HG02973 (cell line): ENCODE results near the gene SAMD5.

Experiments used
- ATAC-seq: cut with Tn5 transposase; IDR thresholded peaks from one replicate; pipeline ENCODE4 v1.9.1; 2021; ENCODE audit warnings: moderate library complexity; ENCODE audit not compliant: unreplicated experiment

Gene SAMD5

GRCh38 chr6:147564556-147564955 lies 56.1 kb downstream of the SAMD5 start:
- no peak for ATAC-seq

- no peak for ATAC-seq
Measured at GRCh38 chr6:147566244-147566898, 57.9 kb downstream of the SAMD5 start.

- no peak for ATAC-seq
Measured at GRCh38 chr6:147567141-147567805, 58.8 kb downstream of the SAMD5 start.

GRCh38 chr6:147569788-147570187 lies 61.3 kb downstream of the SAMD5 start:
- no peak for ATAC-seq

GRCh38 chr6:147570681-147571080 lies 62.2 kb downstream of the SAMD5 start:
- ATAC-seq, result no peak

GRCh38 chr6:147577488-147577887 lies 69.0 kb downstream of the SAMD5 start:
- no peak for ATAC-seq

- no peak for ATAC-seq
Measured at GRCh38 chr6:147578159-147578558, 69.7 kb downstream of the SAMD5 start.

- no peak for ATAC-seq
Measured at GRCh38 chr6:147578883-147579282, 70.4 kb downstream of the SAMD5 start.

GRCh38 chr6:147579667-147580066 lies 71.2 kb downstream of the SAMD5 start:
- no peak for ATAC-seq

- no peak for ATAC-seq
Measured at GRCh38 chr6:147582991-147583390, 74.5 kb downstream of the SAMD5 start.

- no peak for ATAC-seq
Measured at GRCh38 chr6:147585256-147585655, 76.8 kb downstream of the SAMD5 start.

GRCh38 chr6:147586044-147586443 lies 77.6 kb downstream of the SAMD5 start:
- no peak for ATAC-seq

GRCh38 chr6:147587907-147588306 lies 79.4 kb downstream of the SAMD5 start:
- ATAC-seq, result no peak

GRCh38 chr6:147588469-147588868 lies 80.0 kb downstream of the SAMD5 start:
- no peak for ATAC-seq

- ATAC-seq, result no peak
Measured at GRCh38 chr6:147589739-147590250, 81.3 kb downstream of the SAMD5 start.

GRCh38 chr6:147595961-147596360 lies 87.5 kb downstream of the SAMD5 start:
- ATAC-seq, result no peak

- no peak for ATAC-seq
Measured at GRCh38 chr6:147603392-147604081, 95.0 kb downstream of the SAMD5 start.

GRCh38 chr6:147604373-147604772 lies 95.9 kb downstream of the SAMD5 start:
- ATAC-seq, result no peak

- ATAC-seq, result no peak
Measured at GRCh38 chr6:147611992-147612391, 103.5 kb downstream of the SAMD5 start.

- ATAC-seq, result no peak
Measured at GRCh38 chr6:147614501-147614900, 106.0 kb downstream of the SAMD5 start.

GRCh38 chr6:147615659-147616456 lies 107.4 kb downstream of the SAMD5 start:
- ATAC-seq, result no peak
